ENCODE results near the gene ARHGAP35. TPM values are rescaled to one million over a fixed set of nuclear protein-coding genes. Genes with fewer than 3 reads are reported as not detected.

ARHGAP35 gene
- 46.9 and 52.1 TPM in 2 replicates for total RNA-seq (2022)
- percentile 78 among the genes with signal in this experiment for Bru-seq, nascent RNA
- BruChase-seq, experiment 1, labeled RNA remaining after a 6-hour chase: percentile 90 among the genes with signal in this experiment
- percentile 84 among the genes with signal in this experiment for BruChase-seq, experiment 2, labeled RNA remaining after a 2-hour chase
- long read RNA-seq, full-length matches to known transcripts: 3 of 24 reads
- long read RNA-seq, partial matches to known transcripts: 0 of 24 reads
- long read RNA-seq, other reads (novel, unspliced or antisense): 21 of 24 reads

DNA sequence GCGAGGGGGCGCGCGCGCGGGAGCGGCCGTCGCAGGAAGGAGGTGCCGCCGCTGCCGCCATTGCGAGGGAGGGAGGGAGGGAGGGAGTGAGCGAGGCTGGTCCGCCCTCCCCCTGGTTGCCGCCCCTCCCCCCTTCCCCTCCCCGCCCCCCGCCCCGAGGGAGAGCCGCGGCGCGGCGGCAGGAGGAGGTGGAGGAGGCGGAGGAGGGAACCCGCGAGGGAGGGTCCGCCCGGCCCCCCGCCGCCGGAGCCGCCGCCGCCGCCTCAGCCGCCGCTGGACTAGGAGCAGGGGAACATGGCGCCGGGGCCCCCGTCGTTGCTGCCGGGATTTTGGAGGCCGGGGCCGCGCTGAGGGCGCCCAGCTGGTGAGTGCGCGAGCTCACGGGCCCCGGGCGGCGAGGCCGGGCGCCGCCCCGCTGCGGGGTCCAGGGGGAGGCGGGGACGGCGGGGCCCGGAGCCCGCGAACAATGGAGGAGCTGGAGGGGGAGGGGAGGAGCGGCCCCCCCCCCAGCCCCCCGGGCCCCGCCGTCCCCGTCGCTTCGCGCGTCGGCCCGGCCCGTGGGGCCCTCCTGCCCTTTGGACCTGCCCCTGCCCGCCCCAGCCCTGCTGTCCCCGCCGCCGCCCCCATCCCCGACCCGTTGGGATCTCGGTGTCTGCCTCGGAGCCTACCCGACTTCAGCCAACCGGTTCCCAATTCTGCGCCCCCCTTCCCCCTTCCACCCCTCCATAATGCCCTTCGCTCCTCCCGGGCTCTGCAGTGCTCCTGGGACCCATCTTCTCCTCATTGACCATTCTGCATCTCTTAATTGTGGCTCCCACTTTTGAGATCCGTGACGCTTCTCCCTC is at the start of gene ARHGAP35:
TSS of gene ARHGAP35 (plus strand) at position 152 of the 845 bp plus-strand sequence. CDS start 57,679 bp downstream, outside the sequence.
- Mint-ChIP-seq H3K9me3 (ENCODE audit: unreplicated experiment) (no peaks in the 10 kb centered on the region), H3K27ac (ENCODE audit: low read depth, unreplicated experiment) (peak within 1 kb of the TSS; percentile 71), H3K4me1 (ENCODE audit: insufficient read depth, unreplicated experiment) (peaks cover 18% of the 10 kb centered on the region), H3K36me3 (ENCODE audit: insufficient read depth, unreplicated experiment) (no peaks in the 10 kb centered on the region), H3K27me3 (ENCODE audit: insufficient read depth, unreplicated experiment) (no peaks in the 10 kb centered on the region), H3K4me3 (ENCODE audit: unreplicated experiment) (no peak within 1 kb of the TSS)
- TF ChIP-seq, protein P1, sequence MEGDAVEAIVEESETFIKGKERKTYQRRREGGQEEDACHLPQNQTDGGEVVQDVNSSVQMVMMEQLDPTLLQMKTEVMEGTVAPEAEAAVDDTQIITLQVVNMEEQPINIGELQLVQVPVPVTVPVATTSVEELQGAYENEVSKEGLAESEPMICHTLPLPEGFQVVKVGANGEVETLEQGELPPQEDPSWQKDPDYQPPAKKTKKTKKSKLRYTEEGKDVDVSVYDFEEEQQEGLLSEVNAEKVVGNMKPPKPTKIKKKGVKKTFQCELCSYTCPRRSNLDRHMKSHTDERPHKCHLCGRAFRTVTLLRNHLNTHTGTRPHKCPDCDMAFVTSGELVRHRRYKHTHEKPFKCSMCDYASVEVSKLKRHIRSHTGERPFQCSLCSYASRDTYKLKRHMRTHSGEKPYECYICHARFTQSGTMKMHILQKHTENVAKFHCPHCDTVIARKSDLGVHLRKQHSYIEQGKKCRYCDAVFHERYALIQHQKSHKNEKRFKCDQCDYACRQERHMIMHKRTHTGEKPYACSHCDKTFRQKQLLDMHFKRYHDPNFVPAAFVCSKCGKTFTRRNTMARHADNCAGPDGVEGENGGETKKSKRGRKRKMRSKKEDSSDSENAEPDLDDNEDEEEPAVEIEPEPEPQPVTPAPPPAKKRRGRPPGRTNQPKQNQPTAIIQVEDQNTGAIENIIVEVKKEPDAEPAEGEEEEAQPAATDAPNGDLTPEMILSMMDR (IDR thresholded peaks at IDR 0.05; ENCODE audit: unreplicated experiment): no peak
- no TSS peak for BruUV-seq (replicated peaks)
- ChIA-PET POLR2A (interaction anchor here (0.5 to 5.9 kb wide), 24 partner anchors 8 to 260 kb away, joined by 3 to 59 read pairs (median 7); partner anchors contain the start of genes AP2S1, CALM3, SLC1A5 and ZC3H4), CTCF (interaction anchor here (0.9 to 5.8 kb wide), 3 partner anchors 26 to 130 kb away, joined by 4 to 67 read pairs (median 8); no protein-coding TSS in a partner anchor)
- intact Hi-C loops (cut with micrococcal nuclease): loop anchor here (1.0 to 5.0 kb wide), 3 partner anchors 64 to 271 kb away; partner anchors contain the start of gene SAE1
- peak; percentile 87 for DNase-seq (ENCODE audit: unreplicated experiment)

- Mint-ChIP-seq H3K4me3 (ENCODE audit: unreplicated experiment) (no peak overlapping the region), H3K9me3 (ENCODE audit: unreplicated experiment) (no peaks in the 10 kb centered on the region), H3K27me3 (ENCODE audit: insufficient read depth, unreplicated experiment) (no peaks in the 10 kb centered on the region), H3K4me1 (ENCODE audit: insufficient read depth, unreplicated experiment) (peaks cover 8% of the 10 kb centered on the region), H3K27ac (ENCODE audit: low read depth, unreplicated experiment) (no peak overlapping the region), H3K36me3 (ENCODE audit: insufficient read depth, unreplicated experiment) (no peaks in the 10 kb centered on the region)
- no peak for DNase-seq (ENCODE audit: unreplicated experiment)
- intact Hi-C loops (cut with micrococcal nuclease): no loop called here
- POLR2A ChIA-PET: no interaction called here
- TF ChIP-seq, protein P1 (IDR thresholded peaks at IDR 0.05; ENCODE audit: unreplicated experiment): no peak
- BruUV-seq (replicated peaks): no TSS peak
- CTCF ChIA-PET: no interaction called here
Observed at GRCh38 chr19:46812977-46813838, 47.6 kb upstream of the ARHGAP35 start.

DNA sequence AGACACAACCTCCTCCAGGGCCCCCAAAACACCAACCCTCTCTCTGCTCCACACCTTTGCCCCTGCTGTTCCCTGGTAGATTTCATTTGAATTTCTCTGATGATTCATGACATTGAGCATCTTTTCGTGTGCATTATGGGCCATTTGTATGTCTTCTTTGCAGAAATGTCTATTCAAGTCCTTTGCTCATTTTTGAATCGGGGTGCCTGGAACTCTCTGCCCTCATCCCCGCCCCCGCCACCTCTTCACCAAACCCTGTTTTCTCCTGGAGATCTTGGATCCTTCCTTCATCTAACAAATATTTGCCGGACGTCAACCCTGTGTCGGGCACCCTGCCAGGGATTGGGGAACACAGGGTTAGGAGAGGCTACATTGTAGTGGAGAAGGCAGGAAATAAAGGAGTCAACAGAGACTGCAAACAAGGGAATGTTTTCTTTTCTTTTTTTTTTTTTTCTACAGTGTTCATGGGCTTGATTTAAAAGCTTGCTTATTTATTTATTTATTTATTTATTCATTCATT is 46.9 kb upstream of the ARHGAP35 start:
- H3K27me3 Mint-ChIP-seq (ENCODE audit: insufficient read depth, unreplicated experiment): no peaks in the 10 kb centered on the region
- no TSS peak for BruUV-seq (replicated peaks)
- no peak overlapping the region for H3K4me3 Mint-ChIP-seq (ENCODE audit: unreplicated experiment)
- peaks cover 8% of the 10 kb centered on the region for H3K4me1 Mint-ChIP-seq (ENCODE audit: insufficient read depth, unreplicated experiment)
- POLR2A ChIA-PET: no interaction called here
- H3K27ac Mint-ChIP-seq (ENCODE audit: low read depth, unreplicated experiment): no peak overlapping the region
- peak; percentile 46 for DNase-seq (ENCODE audit: unreplicated experiment)
- TF ChIP-seq, protein P1 (IDR thresholded peaks at IDR 0.05; ENCODE audit: unreplicated experiment): no peak
- no peaks in the 10 kb centered on the region for H3K36me3 Mint-ChIP-seq (ENCODE audit: insufficient read depth, unreplicated experiment)
- CTCF ChIA-PET: interaction anchor here (0.6 kb wide), 2 partner anchors 272 to 670 kb away, joined by 3 read pairs; partner anchors contain the start of gene KPTN
- H3K9me3 Mint-ChIP-seq (ENCODE audit: unreplicated experiment): no peaks in the 10 kb centered on the region
- intact Hi-C loops (cut with micrococcal nuclease): no loop called here
